PFSK-1 (cell line): ENCODE measurements around the gene NFKBIA.

Source experiments
- POLR2AphosphoS5 ChIP-seq: IDR thresholded peaks from 2 replicates; pipeline ENCODE4 v1.6.1; 2012; ENCODE audit warnings: low read depth, mild to moderate bottlenecking, control low read depth, low read length, moderate library complexity
- REST ChIP-seq, 2 experiments: IDR thresholded peaks; 2 replicates each; pipeline versions ENCODE4 v1.6.1 to v1.8.0; 2011 to 2012; ENCODE audit warnings: low read depth in 2 of 2, low read length in 2 of 2, control low read depth in 1 of 2, inconsistent platforms in 1 of 2, mild to moderate bottlenecking in 1 of 2, moderate library complexity in 1 of 2; ENCODE audit not compliant: insufficient read depth in 1 of 2
- SIN3A ChIP-seq: IDR thresholded peaks from 2 replicates; pipeline ENCODE4 v1.6.1; 2012; ENCODE audit warnings: mild to moderate bottlenecking, low read length, moderate library complexity, borderline replicate concordance; ENCODE audit not compliant: insufficient read depth
- TAF1 ChIP-seq: IDR thresholded peaks from 2 replicates; pipeline ENCODE4 v1.6.1; 2012; ENCODE audit warnings: low read length, control low read depth, borderline replicate concordance; ENCODE audit not compliant: insufficient read depth

- TF ChIP-seq POLR2AphosphoS5 (no peak), SIN3A (no peak), REST (IDR thresholded peaks at IDR 0.05; ENCODE audit: insufficient read depth in 1 of 2, low read depth in 2 of 2, low read length in 2 of 2) (no peak), TAF1 (no peak)
These were observed 48.3 kb downstream of the NFKBIA start for GRCh38 chr14:35355981-35356841.
